ENCODE results near the gene NRG2. TPM values are rescaled to one million over a fixed set of nuclear protein-coding genes. Genes with fewer than 3 reads are reported as not detected.

NRG2 gene
- polyA plus RNA-seq, 1 of the 3 experiments (the other 2 are of a cell fraction): 3.7 TPM

- Histone ChIP-seq H3K79me2 (ENCODE audit: insufficient read depth) (no peaks in the 10 kb centered on the region), H3K9me2 (no peaks in the 10 kb centered on the region), H3F3A (replicated peaks; ENCODE audit: insufficient read depth) (peaks cover 3% of the 10 kb centered on the region), H2AFZ (ENCODE audit: low read depth) (no peak overlapping the region), H3K4me1 (ENCODE audit: control insufficient read depth in 1 of 2, insufficient read depth in 2 of 2, low read depth in 1 of 2, low read length in 1 of 2) (peaks cover 0 to 4% of the 10 kb centered on the region in 2 experiments; a peak in 1 of 4 replicates), H3K27ac (ENCODE audit: low read depth in 2 of 2, low read length in 1 of 2) (no peak overlapping the region), H3K27me3 (ENCODE audit: insufficient read depth) (peaks cover 4% of the 10 kb centered on the region; the same call in 1 of the 2 replicates), H3K9me3 (0 out of 2 replicates have a peak, but pooled peaks cover 5% of the 10 kb centered on the region), H3K9ac (no peak overlapping the region), H3K4me3 (ENCODE audit: low read depth in 2 of 2, low read length in 1 of 2) (no peak overlapping the region), H3K4me2 (no peak overlapping the region), H4K20me1 (ENCODE audit: insufficient read depth) (no peaks in the 10 kb centered on the region), H3K36me3 (replicated peaks in 1 of 2; ENCODE audit: control insufficient read depth in 1 of 2, insufficient read depth in 2 of 2, low read length in 1 of 2) (no peaks in the 10 kb centered on the region)
- ChIA-PET CTCF (interaction anchor here (1.2 kb wide), 1 partner anchor 153 kb away, joined by 6 read pairs; no protein-coding TSS in a partner anchor), POLR2A (no interaction called here)
- no peak for DNase-seq
- 74% methylated on average over 12 of the region's 12 CpGs for WGBS (ENCODE audit: low lambda C conversion rate)
- TF ChIP-seq MAX (IDR thresholded peaks at IDR 0.05; ENCODE audit: low read depth) (no peak), FOSL2 (IDR thresholded peaks at IDR 0.05; ENCODE audit: borderline replicate concordance, low read depth) (no peak), TAF1 (IDR thresholded peaks at IDR 0.05; ENCODE audit: borderline replicate concordance, low read depth, low read length) (no peak), CTCF (IDR thresholded peaks at IDR 0.05) (no peak), GATA2 (CRISPR knock-in tag; IDR thresholded peaks at IDR 0.05) (no peak)
Observed at GRCh38 chr5:139816566-139816965, 226.5 kb downstream of the NRG2 start.

GRCh38 chr5:139814704-139815280 lies 228.3 kb downstream of the NRG2 start:
- H3K27ac ChIP-seq (ENCODE audit: low read depth in 2 of 2, low read length in 1 of 2): no peak overlapping the region
- H3K36me3 ChIP-seq (replicated peaks in 1 of 2; ENCODE audit: control insufficient read depth in 1 of 2, insufficient read depth in 2 of 2, low read length in 1 of 2): no peaks in the 10 kb centered on the region
- H3K27me3 ChIP-seq (ENCODE audit: insufficient read depth): peaks cover 4% of the 10 kb centered on the region; the same call in 1 of the 2 replicates
- peaks cover 0 to 4% of the 10 kb centered on the region in 2 experiments; a peak in 1 of 4 replicates for H3K4me1 ChIP-seq (ENCODE audit: control insufficient read depth in 1 of 2, insufficient read depth in 2 of 2, low read depth in 1 of 2, low read length in 1 of 2)
- H2AFZ ChIP-seq (ENCODE audit: low read depth): no peak overlapping the region
- TF ChIP-seq NFIC (IDR thresholded peaks at IDR 0.05; ENCODE audit: borderline replicate concordance): no peak
- TF ChIP-seq RFX5 (IDR thresholded peaks at IDR 0.05; ENCODE audit: low read length): no peak
- no peak for TF ChIP-seq YY1 (IDR thresholded peaks at IDR 0.05; ENCODE audit: low read depth)
- no peak for TF ChIP-seq EZH2phosphoT487 (IDR thresholded peaks at IDR 0.05; ENCODE audit: borderline replicate concordance, low read depth)
- no peak for TF ChIP-seq FOXJ3 (CRISPR knock-in tag; IDR thresholded peaks at IDR 0.05)
- TF ChIP-seq FOXM1 (IDR thresholded peaks at IDR 0.05; ENCODE audit: low read depth): no peak
- no peak for TF ChIP-seq GABPA (IDR thresholded peaks at IDR 0.05; ENCODE audit: low read depth)
- no peak for TF ChIP-seq SIN3A (IDR thresholded peaks at IDR 0.05; ENCODE audit: borderline replicate concordance, low read depth, low read length)
- no peak overlapping the region for H3K9ac ChIP-seq
- POLR2A ChIA-PET: no interaction called here
- H3K4me2 ChIP-seq: no peak overlapping the region
- H3F3A ChIP-seq (replicated peaks; ENCODE audit: insufficient read depth): peaks cover 3% of the 10 kb centered on the region
- H3K79me2 ChIP-seq (ENCODE audit: insufficient read depth): no peaks in the 10 kb centered on the region
- peak; percentile 63 for DNase-seq
- H3K4me3 ChIP-seq (ENCODE audit: low read depth in 2 of 2, low read length in 1 of 2): no peak overlapping the region
- WGBS (ENCODE audit: low lambda C conversion rate): 63% methylated on average over 7 of the region's 11 CpGs
- H3K9me2 ChIP-seq: no peaks in the 10 kb centered on the region
- CTCF ChIA-PET: interaction anchor here (0.7 to 4.4 kb wide), 4 partner anchors 18 to 181 kb away, joined by 3 to 29 read pairs (median 6); no protein-coding TSS in a partner anchor
- 0 out of 2 replicates have a peak, but pooled peaks cover 5% of the 10 kb centered on the region for H3K9me3 ChIP-seq
- no peaks in the 10 kb centered on the region for H4K20me1 ChIP-seq (ENCODE audit: insufficient read depth)
